Liver (tissue), 3 donors: ENCODE results near the gene BMX.

Source experiments
- FOXA2 ChIP-seq: IDR thresholded peaks from 2 replicates; pipeline ENCODE4 v1.6.1; 2016; ENCODE audit warnings: antibody characterized with exemption
- JUND ChIP-seq, 2 donors: IDR thresholded peaks; 2 replicates each; pipeline ENCODE4 v1.6.1; 2016; ENCODE audit warnings: antibody characterized with exemption in 2 of 2
- NR2F2 ChIP-seq: IDR thresholded peaks from 2 replicates; pipeline ENCODE4 v1.6.1; 2016; ENCODE audit warnings: antibody characterized with exemption
- RAD21 ChIP-seq, 2 donors: IDR thresholded peaks; 2 replicates each; pipeline ENCODE4 v1.6.1; 2016; ENCODE audit warnings: antibody characterized with exemption in 2 of 2, mild to moderate bottlenecking in 2 of 2
- RXRA ChIP-seq, 2 donors: IDR thresholded peaks; 2 replicates each; pipeline ENCODE4 v1.6.1; 2017 to 2018; ENCODE audit warnings: antibody characterized with exemption in 2 of 2, mild to moderate bottlenecking in 1 of 2
- SP1 ChIP-seq: IDR thresholded peaks from 2 replicates; pipeline ENCODE4 v1.6.1; 2018; ENCODE audit warnings: antibody characterized with exemption, mild to moderate bottlenecking
- TAF1 ChIP-seq: conservative IDR thresholded peaks from 2 replicates; pipeline ENCODE4 v1.6.1; 2016; ENCODE audit warnings: antibody characterized with exemption, mild to moderate bottlenecking
- YY1 ChIP-seq: IDR thresholded peaks from 2 replicates; pipeline ENCODE4 v1.6.1; 2016; ENCODE audit warnings: antibody characterized with exemption, mild to moderate bottlenecking
- TF ChIP-seq, protein P1 (sequence below): fragments of 150-350 bp; IDR thresholded peaks from 2 replicates; pipeline ENCODE4 v1.5.1; 2017; ENCODE audit warnings: improper control_type of control experiment, low read depth, low read length; ENCODE audit not compliant: missing input control
- TF ChIP-seq, protein P2 (sequence below): IDR thresholded peaks from 2 replicates; pipeline ENCODE4 v1.6.1; 2016; ENCODE audit warnings: antibody characterized with exemption
- TF ChIP-seq, protein P3 (sequence below): IDR thresholded peaks from 2 replicates; pipeline ENCODE4 v1.6.1; 2016; ENCODE audit warnings: antibody characterized with exemption
- donor health status: healthy.
- donor health status: healthy.

DNA sequence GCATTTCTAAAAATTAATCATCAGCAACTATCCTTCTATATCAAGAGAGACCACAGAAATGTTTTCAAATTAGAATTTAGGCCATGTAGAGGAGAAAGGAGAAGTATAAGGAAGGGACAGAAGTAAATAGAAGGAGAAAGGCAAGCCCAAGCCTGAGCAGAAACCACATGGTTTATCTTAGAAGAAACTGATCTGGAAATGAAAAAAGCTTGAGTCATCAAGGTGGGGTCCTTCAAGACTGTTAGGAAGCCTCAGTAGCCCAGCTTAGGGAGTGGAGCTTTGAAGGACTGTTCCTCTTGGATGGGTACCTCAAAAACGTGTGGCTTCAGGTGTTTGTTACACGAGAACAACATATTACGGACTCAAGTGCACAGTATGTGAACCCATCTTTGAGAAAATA is 4.5 kb downstream of the BMX start:
- TF ChIP-seq, protein P1, sequence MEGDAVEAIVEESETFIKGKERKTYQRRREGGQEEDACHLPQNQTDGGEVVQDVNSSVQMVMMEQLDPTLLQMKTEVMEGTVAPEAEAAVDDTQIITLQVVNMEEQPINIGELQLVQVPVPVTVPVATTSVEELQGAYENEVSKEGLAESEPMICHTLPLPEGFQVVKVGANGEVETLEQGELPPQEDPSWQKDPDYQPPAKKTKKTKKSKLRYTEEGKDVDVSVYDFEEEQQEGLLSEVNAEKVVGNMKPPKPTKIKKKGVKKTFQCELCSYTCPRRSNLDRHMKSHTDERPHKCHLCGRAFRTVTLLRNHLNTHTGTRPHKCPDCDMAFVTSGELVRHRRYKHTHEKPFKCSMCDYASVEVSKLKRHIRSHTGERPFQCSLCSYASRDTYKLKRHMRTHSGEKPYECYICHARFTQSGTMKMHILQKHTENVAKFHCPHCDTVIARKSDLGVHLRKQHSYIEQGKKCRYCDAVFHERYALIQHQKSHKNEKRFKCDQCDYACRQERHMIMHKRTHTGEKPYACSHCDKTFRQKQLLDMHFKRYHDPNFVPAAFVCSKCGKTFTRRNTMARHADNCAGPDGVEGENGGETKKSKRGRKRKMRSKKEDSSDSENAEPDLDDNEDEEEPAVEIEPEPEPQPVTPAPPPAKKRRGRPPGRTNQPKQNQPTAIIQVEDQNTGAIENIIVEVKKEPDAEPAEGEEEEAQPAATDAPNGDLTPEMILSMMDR: no peak
- TF ChIP-seq YY1: no peak
- no peak for TF ChIP-seq TAF1
- TF ChIP-seq, protein P2, sequence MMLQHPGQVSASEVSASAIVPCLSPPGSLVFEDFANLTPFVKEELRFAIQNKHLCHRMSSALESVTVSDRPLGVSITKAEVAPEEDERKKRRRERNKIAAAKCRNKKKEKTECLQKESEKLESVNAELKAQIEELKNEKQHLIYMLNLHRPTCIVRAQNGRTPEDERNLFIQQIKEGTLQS: no peak
- no peak for TF ChIP-seq SP1
- no peak for TF ChIP-seq RXRA (IDR thresholded peaks at IDR 0.05)
- TF ChIP-seq, protein P3, sequence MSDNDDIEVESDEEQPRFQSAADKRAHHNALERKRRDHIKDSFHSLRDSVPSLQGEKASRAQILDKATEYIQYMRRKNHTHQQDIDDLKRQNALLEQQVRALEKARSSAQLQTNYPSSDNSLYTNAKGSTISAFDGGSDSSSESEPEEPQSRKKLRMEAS: no peak
- TF ChIP-seq RAD21 (IDR thresholded peaks at IDR 0.05): no peak
- TF ChIP-seq NR2F2: no peak
- no peak for TF ChIP-seq FOXA2
- TF ChIP-seq JUND (IDR thresholded peaks at IDR 0.05): no peak
